T-helper 1 cell treated with Interleukin-12 subunit alpha and Interleukin-12 subunit beta and Interleukin-4 antibody, amounts not matched to agents 30 μg/mL and 1 μg/mL, for 36 hours (primary cell): Measurements from ENCODE around the gene CD70.
"Not testable (repeated sequence)": the region's sequence is repeated elsewhere in the genome, so short reads cannot be mapped to it uniquely, and the experiment has no call there.

ENCODE experiments used
- H3K27ac Mint-ChIP-seq: one replicate; pipeline ENCODE4 v1.8.0; 2021; ENCODE audit warnings: mild to moderate bottlenecking, mixed read lengths
- H3K27me3 Mint-ChIP-seq: one replicate; pipeline ENCODE4 v1.8.0; 2021; ENCODE audit warnings: low read depth, mixed read lengths
- H3K36me3 Mint-ChIP-seq: one replicate; pipeline ENCODE4 v1.8.0; 2021; ENCODE audit warnings: low read depth, mixed read lengths
- H3K4me1 Mint-ChIP-seq: one replicate; pipeline ENCODE4 v1.8.0; 2021; ENCODE audit warnings: low read depth, mixed read lengths
- H3K4me3 Mint-ChIP-seq: one replicate; pipeline ENCODE4 v1.8.0; 2021; ENCODE audit warnings: mild to moderate bottlenecking, moderate library complexity, mixed read lengths
- H3K9me3 Mint-ChIP-seq: one replicate; pipeline ENCODE4 v1.8.0; 2021; ENCODE audit warnings: mixed read lengths

Gene CD70

GRCh38 chr19:6587093-6587820, 3.7 kb downstream of the CD70 start:
- H3K4me3 Mint-ChIP-seq: peak overlapping the region; percentile 99
- H3K36me3 Mint-ChIP-seq: peaks cover 41% of the 10 kb centered on the region
- H3K4me1 Mint-ChIP-seq: peaks cover 45% of the 10 kb centered on the region
- peaks cover 38% of the 10 kb centered on the region for H3K27me3 Mint-ChIP-seq
- H3K27ac Mint-ChIP-seq: peak overlapping the region; percentile 56
- H3K9me3 Mint-ChIP-seq: no peaks in the 10 kb centered on the region

GRCh38 chr19:6586726-6587092, 4.2 kb downstream of the CD70 start:
- Mint-ChIP-seq H3K4me1 (peaks cover 42% of the 10 kb centered on the region), H3K9me3 (no peaks in the 10 kb centered on the region), H3K27ac (peak overlapping the region; percentile 56), H3K36me3 (peaks cover 41% of the 10 kb centered on the region), H3K4me3 (peak overlapping the region; percentile 99), H3K27me3 (peaks cover 38% of the 10 kb centered on the region)

DNA sequence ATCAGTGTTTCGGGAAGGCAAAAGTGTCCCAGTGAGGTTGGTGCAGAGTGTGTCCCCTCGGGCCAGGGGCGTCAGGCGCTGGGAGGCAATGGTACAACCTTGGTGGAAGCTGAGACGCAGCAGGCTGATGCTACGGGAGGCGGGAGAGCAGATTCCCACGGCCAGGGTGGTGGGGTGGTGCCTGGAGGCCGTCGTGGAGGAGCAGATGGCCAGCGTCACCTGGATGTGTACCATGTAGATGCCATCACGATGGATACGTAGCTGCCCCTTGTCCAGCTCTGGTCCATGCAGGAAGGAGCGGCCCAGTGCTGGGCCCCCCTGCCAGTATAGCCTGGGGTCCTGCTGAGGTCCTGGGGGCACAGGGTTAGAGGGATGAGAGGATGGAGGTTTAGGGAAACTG, 4.9 kb downstream of the CD70 start:
- Mint-ChIP-seq H3K4me3 (peak overlapping the region; percentile 48), H3K27me3 (peaks cover 38% of the 10 kb centered on the region), H3K4me1 (peaks cover 38% of the 10 kb centered on the region), H3K27ac (peak overlapping the region; percentile 37), H3K9me3 (no peaks in the 10 kb centered on the region), H3K36me3 (peaks cover 42% of the 10 kb centered on the region)

DNA sequence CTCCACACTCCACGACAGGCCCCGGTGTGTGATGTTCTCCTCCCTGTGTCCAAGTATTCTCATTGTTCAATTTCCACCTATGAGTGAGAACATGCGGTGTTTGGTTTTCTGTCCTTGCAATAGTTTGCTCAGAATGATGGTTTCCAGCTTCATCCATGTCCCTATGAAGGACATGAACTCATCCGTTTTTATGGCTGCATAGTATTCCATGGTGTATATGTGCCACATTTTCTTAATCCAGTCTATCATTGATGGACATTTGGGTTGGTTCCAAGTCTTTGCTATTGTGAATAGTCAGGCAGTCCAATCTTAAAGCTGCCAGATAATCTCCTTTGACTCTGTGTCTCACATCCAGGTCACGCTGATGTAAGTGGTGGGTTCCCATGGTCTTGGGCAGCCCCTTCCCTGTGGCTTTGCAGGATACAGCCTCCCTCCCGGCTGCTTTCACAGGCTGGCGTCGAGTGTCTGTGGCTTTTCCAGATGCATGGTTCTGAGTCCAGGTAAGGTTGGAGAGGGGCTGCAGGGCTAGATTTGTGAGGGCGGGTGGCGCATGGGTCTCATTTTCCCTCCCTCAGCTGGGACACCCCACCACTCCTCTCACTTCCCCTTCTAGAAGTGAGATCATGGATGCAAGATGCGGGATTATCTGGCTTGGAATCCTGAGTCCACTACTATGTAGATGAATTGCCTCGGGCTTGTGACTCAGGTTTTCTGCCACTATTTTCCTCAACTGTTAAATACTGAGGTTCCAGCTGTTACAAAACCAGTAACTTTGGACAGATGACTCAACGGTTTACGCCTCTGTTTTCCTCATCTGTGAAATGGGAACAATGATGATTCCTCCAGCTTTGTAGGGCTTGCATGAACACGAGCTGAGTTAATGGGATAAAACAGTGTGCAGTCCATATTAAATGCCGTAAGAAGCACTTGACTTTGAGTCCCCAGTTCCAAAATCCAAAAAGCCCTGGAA, 8.2 kb downstream of the CD70 start:
- H3K9me3 Mint-ChIP-seq, H3K27ac Mint-ChIP-seq, H3K27me3 Mint-ChIP-seq, H3K4me3 Mint-ChIP-seq: not testable (repeated sequence)
- peaks cover 26% of the 10 kb centered on the region for H3K4me1 Mint-ChIP-seq
- H3K36me3 Mint-ChIP-seq: peaks cover 33% of the 10 kb centered on the region

- Mint-ChIP-seq H3K27ac (no peak overlapping the region), H3K4me3 (no peak overlapping the region), H3K27me3 (no peaks in the 10 kb centered on the region), H3K4me1 (peaks cover 14% of the 10 kb centered on the region), H3K9me3 (no peaks in the 10 kb centered on the region), H3K36me3 (peaks cover 20% of the 10 kb centered on the region)
These were observed 10.6 kb downstream of the CD70 start for GRCh38 chr19:6580313-6580712.

- Mint-ChIP-seq H3K4me3 (no peak overlapping the region), H3K4me1 (peaks cover 14% of the 10 kb centered on the region), H3K36me3 (peaks cover 16% of the 10 kb centered on the region), H3K9me3 (no peaks in the 10 kb centered on the region), H3K27ac (peak overlapping the region; percentile 11), H3K27me3 (no peaks in the 10 kb centered on the region)
These were observed 11.3 kb downstream of the CD70 start for GRCh38 chr19:6579450-6580178.

GRCh38 chr19:6577476-6578125, 13.3 kb downstream of the CD70 start:
- peaks cover 13% of the 10 kb centered on the region for H3K36me3 Mint-ChIP-seq
- H3K4me1 Mint-ChIP-seq: peaks cover 14% of the 10 kb centered on the region
- no peak overlapping the region for H3K27ac Mint-ChIP-seq
- H3K4me3 Mint-ChIP-seq: no peak overlapping the region
- no peaks in the 10 kb centered on the region for H3K9me3 Mint-ChIP-seq
- no peaks in the 10 kb centered on the region for H3K27me3 Mint-ChIP-seq

DNA sequence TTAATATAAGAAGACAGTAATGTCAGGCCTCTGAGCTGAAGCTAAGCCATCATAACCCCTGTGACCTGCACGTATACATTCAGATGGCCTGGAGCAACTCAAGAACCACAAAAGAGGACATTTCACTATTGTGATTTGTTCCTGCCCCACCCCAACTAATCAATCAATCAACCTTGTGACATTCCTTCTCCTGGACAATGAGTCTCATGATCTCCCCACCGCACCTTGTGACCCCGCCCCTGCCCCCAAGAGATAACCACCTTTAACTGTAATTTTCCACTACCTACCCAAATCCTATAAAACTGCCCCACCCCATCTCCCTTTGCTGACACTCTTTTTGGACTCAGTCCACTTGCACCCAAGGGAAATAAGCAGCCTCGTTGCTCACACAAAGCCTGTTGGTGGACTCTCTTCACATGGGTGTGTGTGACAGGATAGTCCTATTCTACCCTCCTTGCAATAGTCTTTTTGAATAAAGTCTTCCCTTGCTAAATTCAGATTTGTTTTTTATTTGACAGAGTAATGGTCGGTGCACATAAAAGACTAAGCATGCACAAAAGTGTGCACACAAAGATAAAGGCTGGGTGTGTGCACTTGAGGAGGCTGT, 14.0 kb downstream of the CD70 start:
- Mint-ChIP-seq H3K4me3 (no peak overlapping the region), H3K27ac (no peak overlapping the region), H3K9me3 (no peaks in the 10 kb centered on the region), H3K27me3 (peaks cover under 1% of the 10 kb centered on the region), H3K36me3 (peaks cover 11% of the 10 kb centered on the region), H3K4me1 (peaks cover 14% of the 10 kb centered on the region)

GRCh38 chr19:6573350-6573749, 17.6 kb downstream of the CD70 start:
- peaks cover 11% of the 10 kb centered on the region for H3K27me3 Mint-ChIP-seq
- H3K36me3 Mint-ChIP-seq: no peaks in the 10 kb centered on the region
- peaks cover 4% of the 10 kb centered on the region for H3K4me1 Mint-ChIP-seq
- no peak overlapping the region for H3K4me3 Mint-ChIP-seq
- H3K9me3 Mint-ChIP-seq: peaks cover 6% of the 10 kb centered on the region
- H3K27ac Mint-ChIP-seq: no peak overlapping the region

GRCh38 chr19:6572217-6572616, 18.7 kb downstream of the CD70 start:
- peaks cover 6% of the 10 kb centered on the region for H3K9me3 Mint-ChIP-seq
- H3K4me1 Mint-ChIP-seq: peaks cover 2% of the 10 kb centered on the region
- H3K4me3 Mint-ChIP-seq: no peak overlapping the region
- peaks cover 16% of the 10 kb centered on the region for H3K27me3 Mint-ChIP-seq
- H3K27ac Mint-ChIP-seq: no peak overlapping the region
- no peaks in the 10 kb centered on the region for H3K36me3 Mint-ChIP-seq

- Mint-ChIP-seq H3K27me3 (peaks cover 16% of the 10 kb centered on the region), H3K9me3 (peaks cover 11% of the 10 kb centered on the region), H3K4me3 (no peak overlapping the region), H3K36me3 (no peaks in the 10 kb centered on the region), H3K4me1 (peaks cover 2% of the 10 kb centered on the region), H3K27ac (no peak overlapping the region)
These were observed 19.8 kb downstream of the CD70 start for GRCh38 chr19:6571167-6571566.

GRCh38 chr19:6570764-6571163, 20.2 kb downstream of the CD70 start:
- H3K4me3 Mint-ChIP-seq: no peak overlapping the region
- no peaks in the 10 kb centered on the region for H3K36me3 Mint-ChIP-seq
- peaks cover 16% of the 10 kb centered on the region for H3K27me3 Mint-ChIP-seq
- H3K9me3 Mint-ChIP-seq: peaks cover 11% of the 10 kb centered on the region
- peaks cover 2% of the 10 kb centered on the region for H3K4me1 Mint-ChIP-seq
- no peak overlapping the region for H3K27ac Mint-ChIP-seq

- peaks cover 22% of the 10 kb centered on the region for H3K9me3 Mint-ChIP-seq
These were observed 22.1 kb downstream of the CD70 start for GRCh38 chr19:6568816-6569215.

More at GRCh38 chr19:6568816-6569215, 22.1 kb downstream of the CD70 start:
- H3K36me3 Mint-ChIP-seq: peaks cover 2% of the 10 kb centered on the region
- H3K27ac Mint-ChIP-seq: no peak overlapping the region
- H3K27me3 Mint-ChIP-seq: peaks cover 23% of the 10 kb centered on the region
- peaks cover 2% of the 10 kb centered on the region for H3K4me1 Mint-ChIP-seq
- no peak overlapping the region for H3K4me3 Mint-ChIP-seq
